BJ (cell line): Measurements from ENCODE around the gene ACER1. TPM values are rescaled to one million over a fixed set of nuclear protein-coding genes. Genes with fewer than 3 reads are reported as not detected.

Experiments used
- CTCF ChIA-PET: fragments of 350-600 bp; formaldehyde crosslinking; extraction: SDS; loops from one replicate; lab custom pipeline; 2021; ENCODE audit warnings: antibody characterized with exemption, inconsistent platforms; lab: Yijun Ruan, JAX
- POLR2A ChIA-PET: fragments of 300-600 bp; sonication (Branson Sonifier 250); formaldehyde crosslinking; extraction: SDS; loops from one replicate; lab custom pipeline; 2021; ENCODE audit warnings: antibody characterized with exemption; lab: Charles Lee
- DNase-seq: peaks from one replicate; pipeline ENCODE4 v3.0.0-alpha.2; 2011; ENCODE audit warnings: low read depth
- H3K27me3 ChIP-seq: 2 replicates; pipeline ENCODE4 v1.6.0; 2011; ENCODE audit warnings: low read length; ENCODE audit not compliant: control insufficient read depth, insufficient read depth
- H3K36me3 ChIP-seq: 2 replicates; pipeline ENCODE4 v1.5.1; 2011; ENCODE audit warnings: low read length; ENCODE audit not compliant: control insufficient read depth, insufficient read depth
- H3K4me3 ChIP-seq: 2 replicates; pipeline ENCODE4 v1.5.1; 2011; ENCODE audit warnings: low read depth, mild to moderate bottlenecking, control low read depth, low read length
- CTCF ChIP-seq: IDR thresholded peaks from 2 replicates; pipeline ENCODE4 v1.5.1; 2011; ENCODE audit warnings: low read depth, mild to moderate bottlenecking, control low read depth, inconsistent platforms, low read length, moderate library complexity; ENCODE audit not compliant: insufficient read depth
- polyA plus RNA-seq: library from polyadenylated mRNA; depleted of rRNA; stranded (reverse); fragments of >200 nt; gene quantifications from 2 replicates; pipeline ENCODE4 v1.2.3, GENCODE V29; 2011

ACER1 gene
- polyA plus RNA-seq, 1 experiment: 0.10 TPM

- DNase-seq: no peak
- H3K4me3 ChIP-seq: no peak overlapping the region
- POLR2A ChIA-PET: interaction anchor here (0.6 kb wide), 1 partner anchor 11 kb away, joined by 8 read pairs; no protein-coding TSS in a partner anchor
- CTCF ChIA-PET: interaction anchor here (1.3 kb wide), 1 partner anchor 47 kb away, joined by 4 read pairs; no protein-coding TSS in a partner anchor
- TF ChIP-seq CTCF: no peak
- peaks cover 43% of the 10 kb centered on the region for H3K36me3 ChIP-seq
- no peaks in the 10 kb centered on the region for H3K27me3 ChIP-seq
These were observed 68.6 kb downstream of the ACER1 start for GRCh38 chr19:6264803-6265202.

- POLR2A ChIA-PET: no interaction called here
- DNase-seq: no peak
These were observed 69.5 kb downstream of the ACER1 start for GRCh38 chr19:6263735-6264444.

GRCh38 chr19:6263306-6263705 is 70.1 kb downstream of the ACER1 start:
- DNase-seq: no peak
- ChIA-PET CTCF (interaction anchor here (1.3 kb wide), 1 partner anchor 45 kb away, joined by 4 read pairs; no protein-coding TSS in a partner anchor), POLR2A (no interaction called here)
- Histone ChIP-seq H3K4me3 (no peak overlapping the region), H3K36me3 (peaks cover 31% of the 10 kb centered on the region), H3K27me3 (no peaks in the 10 kb centered on the region)
- TF ChIP-seq CTCF: no peak

More at GRCh38 chr19:6263735-6264444, 69.5 kb downstream of the ACER1 start:
- CTCF ChIA-PET: interaction anchor here (1.3 kb wide), 1 partner anchor 46 kb away, joined by 4 read pairs; no protein-coding TSS in a partner anchor
- TF ChIP-seq CTCF: no peak
- Histone ChIP-seq H3K27me3 (no peaks in the 10 kb centered on the region), H3K36me3 (peaks cover 35% of the 10 kb centered on the region), H3K4me3 (no peak overlapping the region)

- Histone ChIP-seq H3K27me3 (no peaks in the 10 kb centered on the region), H3K4me3 (no peak overlapping the region), H3K36me3 (peaks cover 27% of the 10 kb centered on the region)
- TF ChIP-seq CTCF: no peak
- ChIA-PET POLR2A (no interaction called here), CTCF (no interaction called here)
- DNase-seq: no peak
These were observed 70.9 kb downstream of the ACER1 start for GRCh38 chr19:6262519-6262918.

- H3K4me3 ChIP-seq: no peak overlapping the region
- no peaks in the 10 kb centered on the region for H3K27me3 ChIP-seq
- TF ChIP-seq CTCF: no peak
- peaks cover 25% of the 10 kb centered on the region for H3K36me3 ChIP-seq
- ChIA-PET CTCF (interaction anchor here (1.2 to 2.7 kb wide), 3 partner anchors 10 to 36 kb away, joined by 3 to 13 read pairs (median 3); no protein-coding TSS in a partner anchor), POLR2A (no interaction called here)
- no peak for DNase-seq
These were observed 71.5 kb downstream of the ACER1 start for GRCh38 chr19:6261883-6262282.
